Activated naive CD4-positive, alpha-beta T cell treated with anti-CD3 and anti-CD28 coated beads, Interleukin-2, amount 50 U/mL, for 24 hours (primary cell): ENCODE data around the gene C3orf52.

Source experiments
- H3K27ac Mint-ChIP-seq: one replicate; pipeline ENCODE4 v1.8.0; 2021; ENCODE audit warnings: mild to moderate bottlenecking, mixed read lengths
- H3K27me3 Mint-ChIP-seq: one replicate; pipeline ENCODE4 v1.8.0; 2021; ENCODE audit warnings: mixed read lengths
- H3K36me3 Mint-ChIP-seq: one replicate; pipeline ENCODE4 v1.8.0; 2021; ENCODE audit warnings: mixed read lengths
- H3K4me1 Mint-ChIP-seq: one replicate; pipeline ENCODE4 v1.8.0; 2021; ENCODE audit warnings: mixed read lengths
- H3K4me3 Mint-ChIP-seq: one replicate; pipeline ENCODE4 v1.8.0; 2021; ENCODE audit warnings: mild to moderate bottlenecking, mixed read lengths
- H3K9me3 Mint-ChIP-seq: one replicate; pipeline ENCODE4 v1.8.0; 2021; ENCODE audit warnings: mixed read lengths

Gene C3orf52

DNA sequence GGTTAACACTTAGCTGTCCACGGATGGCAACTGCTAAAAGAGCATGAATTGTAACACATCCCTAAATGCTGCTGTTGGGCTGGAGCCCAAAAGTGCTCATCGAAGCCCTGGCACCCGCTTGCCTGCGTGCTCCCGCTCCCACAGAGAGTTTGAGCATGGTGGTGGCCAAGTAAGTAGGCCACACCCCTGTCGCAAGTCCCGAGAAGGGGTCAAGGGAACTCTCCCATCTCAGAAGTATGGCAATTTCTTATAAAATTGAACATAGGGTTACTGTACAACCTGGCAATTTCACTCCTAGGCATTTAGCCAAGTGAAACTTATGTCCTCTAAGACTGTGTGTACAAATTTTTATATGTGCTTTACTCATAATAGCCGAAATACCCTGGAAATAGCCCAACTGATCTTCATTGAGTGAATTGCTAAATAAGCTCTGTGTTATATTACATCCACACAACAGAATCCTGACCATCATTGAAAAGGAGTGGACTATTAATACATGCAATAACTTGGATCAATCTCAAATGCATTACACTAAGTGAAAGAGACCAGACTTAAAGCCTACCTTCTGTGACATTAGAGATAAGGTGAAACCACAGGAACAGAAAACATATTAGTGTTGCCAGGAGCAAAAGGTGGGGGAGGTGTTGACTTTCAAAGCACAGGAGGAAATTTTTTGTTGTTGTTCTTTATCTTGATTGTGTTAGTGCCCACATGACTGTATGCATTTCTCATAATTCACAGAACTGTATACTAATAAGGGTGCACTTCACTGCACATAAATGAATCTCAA, 48.3 kb downstream of the C3orf52 start:
- H3K36me3 Mint-ChIP-seq = no peaks in the 10 kb centered on the region
- H3K27ac Mint-ChIP-seq = peak overlapping the region; percentile 87
- H3K4me3 Mint-ChIP-seq = peak overlapping the region; percentile 50
- H3K9me3 Mint-ChIP-seq = no peaks in the 10 kb centered on the region
- H3K27me3 Mint-ChIP-seq = no peaks in the 10 kb centered on the region
- peaks cover 83% of the 10 kb centered on the region for H3K4me1 Mint-ChIP-seq

DNA sequence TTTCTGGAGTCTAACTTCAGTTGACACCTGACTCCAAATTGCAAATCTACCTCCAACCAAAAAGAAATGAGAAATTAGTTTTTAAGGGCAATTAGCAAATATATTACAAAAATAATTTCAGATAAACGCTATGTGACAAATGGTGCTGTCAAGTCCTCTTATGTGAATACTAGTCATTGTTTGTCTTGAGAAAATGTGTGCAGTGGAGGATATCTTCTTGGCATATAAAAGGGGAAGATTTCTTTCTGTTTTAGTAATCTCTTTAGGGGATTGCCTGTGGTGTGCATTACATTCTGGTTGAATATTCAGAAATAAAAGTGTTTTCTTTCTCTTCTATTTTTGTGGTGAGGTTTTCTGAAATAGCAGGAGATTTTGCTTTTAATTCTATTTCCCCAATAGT, 49.9 kb downstream of the C3orf52 start:
- no peak overlapping the region for H3K27ac Mint-ChIP-seq
- H3K36me3 Mint-ChIP-seq = no peaks in the 10 kb centered on the region
- no peaks in the 10 kb centered on the region for H3K9me3 Mint-ChIP-seq
- peaks cover 71% of the 10 kb centered on the region for H3K4me1 Mint-ChIP-seq
- H3K27me3 Mint-ChIP-seq = no peaks in the 10 kb centered on the region
- H3K4me3 Mint-ChIP-seq = no peak overlapping the region

DNA sequence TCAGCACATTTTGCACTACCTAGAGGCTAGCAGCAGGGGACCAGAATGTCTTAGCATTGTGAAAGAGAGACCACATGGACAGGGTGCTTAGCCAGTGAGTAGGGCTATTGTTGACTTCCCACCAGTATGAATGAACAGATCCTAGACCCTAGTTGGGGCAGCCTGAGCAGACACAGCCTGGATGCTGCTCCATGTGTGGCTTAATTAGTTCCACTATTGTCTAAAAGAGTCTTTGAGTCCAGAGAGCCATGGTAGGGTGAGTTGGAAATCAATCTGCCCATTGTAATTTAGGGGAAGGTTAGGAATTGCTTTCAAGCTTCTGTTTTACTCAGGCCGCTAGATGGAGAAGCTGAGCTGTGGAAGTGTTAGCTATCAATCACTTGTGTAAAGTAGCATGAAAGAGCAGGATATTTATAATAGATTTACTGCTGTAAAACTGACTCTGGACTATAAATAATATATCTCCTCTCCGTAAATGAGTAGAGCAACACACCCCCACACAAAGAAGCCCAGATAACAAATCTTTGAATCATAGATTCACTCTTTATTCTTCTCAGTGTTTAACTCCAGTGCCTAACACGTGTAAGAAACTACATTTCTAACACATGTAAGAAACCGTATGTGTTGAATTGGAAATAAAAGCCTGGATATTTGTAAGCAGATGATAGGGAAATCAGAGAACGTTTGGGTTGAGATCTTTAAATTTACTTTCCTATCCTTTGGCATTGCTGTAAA, 50.9 kb downstream of the C3orf52 start:
- no peaks in the 10 kb centered on the region for H3K27me3 Mint-ChIP-seq
- no peak overlapping the region for H3K4me3 Mint-ChIP-seq
- H3K36me3 Mint-ChIP-seq = no peaks in the 10 kb centered on the region
- H3K9me3 Mint-ChIP-seq = no peaks in the 10 kb centered on the region
- peaks cover 65% of the 10 kb centered on the region for H3K4me1 Mint-ChIP-seq
- peak overlapping the region; percentile 47 for H3K27ac Mint-ChIP-seq

DNA sequence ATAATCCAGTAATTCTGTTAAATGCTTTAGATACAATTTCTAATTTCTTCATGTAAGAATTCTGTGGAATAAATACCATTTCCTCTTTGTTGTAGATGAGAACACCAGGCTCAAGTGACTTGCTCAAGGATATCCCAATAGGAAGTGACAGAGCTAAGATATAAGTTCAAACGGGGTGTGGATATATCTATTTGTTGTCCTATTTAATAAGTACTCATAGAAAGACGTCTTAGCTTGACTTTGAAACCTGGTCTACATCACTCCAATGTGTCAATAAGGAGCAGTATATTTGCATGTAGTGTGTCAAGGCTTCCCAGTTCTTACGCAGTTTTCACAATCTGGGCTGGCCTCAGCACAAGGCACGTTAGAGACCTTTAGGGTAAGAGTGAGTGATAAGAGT, 51.6 kb downstream of the C3orf52 start:
- Mint-ChIP-seq H3K27ac (no peak overlapping the region), H3K4me1 (peaks cover 58% of the 10 kb centered on the region), H3K4me3 (no peak overlapping the region), H3K9me3 (no peaks in the 10 kb centered on the region), H3K36me3 (no peaks in the 10 kb centered on the region), H3K27me3 (no peaks in the 10 kb centered on the region)

DNA sequence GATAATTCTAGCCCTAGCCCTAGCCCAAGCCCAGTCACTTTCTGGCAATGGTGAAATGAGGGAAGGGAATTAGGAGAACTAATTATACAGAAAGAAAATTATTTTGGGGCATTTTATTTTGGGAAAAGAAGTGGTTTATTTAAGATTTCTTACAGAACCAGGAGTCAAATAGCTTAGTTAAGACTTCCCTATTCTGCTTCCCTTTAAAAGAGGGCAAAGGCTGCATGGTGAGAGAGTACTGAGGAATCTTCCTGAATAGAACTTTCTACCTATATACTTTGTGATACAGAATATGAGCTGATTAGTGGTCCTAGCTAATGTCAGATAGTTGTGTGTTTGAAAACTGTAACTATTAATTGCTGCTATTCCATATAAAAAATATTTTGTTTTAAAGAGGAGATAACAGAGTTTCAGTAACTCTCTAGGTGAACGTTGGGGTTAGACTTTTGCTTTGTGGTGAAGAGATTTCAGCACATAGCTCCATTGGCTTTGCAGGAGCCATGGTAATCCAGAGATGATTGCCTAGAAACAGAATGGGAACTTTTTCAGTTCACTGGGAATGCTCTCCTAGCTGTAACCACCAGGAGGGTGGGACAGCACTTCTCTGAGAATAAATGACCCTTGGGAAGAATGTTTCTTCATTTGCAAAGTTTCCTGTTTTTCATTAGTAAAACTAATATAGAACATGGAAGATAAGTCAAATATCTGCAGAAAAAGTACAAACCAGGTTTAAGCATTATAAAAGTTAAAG, 52.2 kb downstream of the C3orf52 start:
- no peaks in the 10 kb centered on the region for H3K27me3 Mint-ChIP-seq
- H3K36me3 Mint-ChIP-seq = no peaks in the 10 kb centered on the region
- no peak overlapping the region for H3K27ac Mint-ChIP-seq
- H3K4me3 Mint-ChIP-seq = no peak overlapping the region
- H3K9me3 Mint-ChIP-seq = no peaks in the 10 kb centered on the region
- H3K4me1 Mint-ChIP-seq = peaks cover 55% of the 10 kb centered on the region

DNA sequence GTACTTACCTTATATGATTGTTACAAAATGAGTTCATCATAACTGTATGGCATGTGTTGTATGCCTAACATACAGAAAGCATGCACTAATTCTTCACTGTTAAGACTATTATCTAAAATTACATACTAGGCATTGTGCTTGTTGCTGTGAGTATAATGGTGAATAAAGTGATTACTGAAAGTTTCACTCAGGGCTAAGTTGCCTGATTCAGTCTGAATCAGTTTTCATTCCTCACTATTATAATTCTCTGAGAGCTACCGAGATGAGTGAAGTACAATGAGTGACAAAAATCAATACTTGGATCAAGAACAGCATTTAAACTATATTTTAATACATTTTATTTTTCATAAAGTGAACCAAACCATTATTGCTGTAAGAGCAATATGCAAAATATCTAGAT, 54.4 kb downstream of the C3orf52 start:
- H3K27ac Mint-ChIP-seq = no peak overlapping the region

DNA sequence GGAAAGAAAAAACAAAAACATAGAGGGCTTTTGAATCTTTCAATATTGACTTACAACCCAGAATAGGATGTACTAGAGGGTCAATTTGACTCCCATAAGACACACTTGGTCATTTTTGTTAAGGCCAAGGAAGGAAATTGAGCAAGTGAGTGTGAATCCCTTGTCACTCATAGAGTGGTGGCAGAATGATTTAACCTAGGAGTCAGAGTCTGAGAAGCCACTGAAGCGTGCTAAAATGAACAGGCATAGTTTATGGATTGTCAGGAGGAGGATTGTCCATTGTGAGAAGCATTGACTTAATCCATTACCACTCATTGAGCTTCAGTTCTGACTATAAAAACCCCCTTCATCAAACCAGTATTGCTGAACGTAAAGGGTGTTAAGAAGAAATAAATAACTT, 55.1 kb downstream of the C3orf52 start:
- Mint-ChIP-seq H3K9me3 (peaks cover under 1% of the 10 kb centered on the region), H3K36me3 (no peaks in the 10 kb centered on the region), H3K27me3 (no peaks in the 10 kb centered on the region), H3K27ac (no peak overlapping the region), H3K4me3 (no peak overlapping the region), H3K4me1 (peaks cover 32% of the 10 kb centered on the region)

More for the DNA sequence above, 54.4 kb downstream of the C3orf52 start:
- Mint-ChIP-seq H3K27me3 (no peaks in the 10 kb centered on the region), H3K4me1 (peaks cover 39% of the 10 kb centered on the region), H3K4me3 (no peak overlapping the region), H3K9me3 (no peaks in the 10 kb centered on the region), H3K36me3 (no peaks in the 10 kb centered on the region)

DNA sequence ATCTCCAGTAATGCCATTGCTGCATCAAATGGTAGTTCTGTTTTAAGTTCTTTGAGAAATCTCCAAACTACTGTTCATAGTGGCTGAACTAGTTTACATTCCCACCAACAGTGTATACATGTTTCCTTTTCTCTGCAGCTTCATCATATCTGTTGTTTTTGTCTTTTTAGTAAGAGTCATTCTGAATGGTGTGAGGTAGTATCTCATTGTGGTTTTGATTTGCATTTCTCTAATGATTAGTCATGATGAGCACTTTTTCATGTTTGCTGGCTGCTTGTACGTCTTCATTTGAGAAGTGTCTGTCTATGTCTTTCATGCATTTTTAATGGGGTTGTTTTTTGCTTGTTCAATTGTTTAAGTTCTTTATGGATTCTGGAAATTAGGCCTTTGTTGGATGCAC, 57.1 kb downstream of the C3orf52 start:
- H3K9me3 Mint-ChIP-seq = peaks cover 17% of the 10 kb centered on the region
- peaks cover 10% of the 10 kb centered on the region for H3K36me3 Mint-ChIP-seq
- H3K27me3 Mint-ChIP-seq = no peaks in the 10 kb centered on the region
- H3K4me3 Mint-ChIP-seq = no peak overlapping the region
- peaks cover 13% of the 10 kb centered on the region for H3K4me1 Mint-ChIP-seq
- H3K27ac Mint-ChIP-seq = peak overlapping the region; percentile 36

DNA sequence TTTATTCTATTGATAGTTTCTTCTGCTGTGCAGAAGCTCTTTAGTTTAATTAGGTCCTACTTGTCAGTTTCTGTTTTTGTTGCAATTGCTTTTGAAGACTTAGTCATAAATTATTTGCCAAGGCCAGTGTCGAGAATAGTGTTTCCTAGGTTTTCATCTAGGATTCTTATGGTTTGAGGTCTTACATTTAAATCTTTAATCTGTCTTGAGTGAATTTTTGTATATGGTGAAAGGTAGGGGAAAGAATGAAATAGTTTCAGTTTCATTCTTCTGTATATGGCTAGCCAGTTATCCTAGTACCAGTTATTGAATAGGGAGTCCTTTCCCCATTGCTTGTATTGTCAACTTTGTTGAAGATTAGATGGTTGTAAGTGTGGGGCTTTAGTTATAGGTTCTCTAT, 57.5 kb downstream of the C3orf52 start:
- Mint-ChIP-seq H3K4me1 (peaks cover 13% of the 10 kb centered on the region), H3K9me3 (peaks cover 17% of the 10 kb centered on the region), H3K4me3 (peak overlapping the region; percentile 53), H3K36me3 (peaks cover 10% of the 10 kb centered on the region), H3K27me3 (no peaks in the 10 kb centered on the region), H3K27ac (peak overlapping the region; percentile 36)

DNA sequence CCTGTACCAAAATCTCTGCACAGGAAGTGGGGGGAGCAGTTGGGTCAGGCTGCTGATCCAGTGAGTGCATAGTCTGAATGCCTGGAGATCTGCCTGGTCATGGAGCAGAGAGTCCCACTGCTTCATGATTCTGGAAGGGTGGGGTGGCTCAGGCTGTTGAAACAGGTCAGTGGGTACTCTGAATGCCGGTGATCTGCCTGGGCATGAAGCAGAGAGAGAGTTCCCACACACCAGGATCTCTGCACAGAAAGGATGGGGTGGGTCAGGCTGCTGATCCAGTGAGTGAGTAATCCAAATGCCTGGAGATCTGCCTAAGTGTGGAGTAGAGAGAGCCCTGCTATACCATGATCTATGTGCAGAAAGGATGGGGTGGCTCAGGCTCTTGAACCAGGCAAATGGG, 62.9 kb downstream of the C3orf52 start:
- no peak overlapping the region for H3K4me3 Mint-ChIP-seq
- peaks cover 17% of the 10 kb centered on the region for H3K9me3 Mint-ChIP-seq
- H3K27ac Mint-ChIP-seq = no peak overlapping the region
- no peaks in the 10 kb centered on the region for H3K4me1 Mint-ChIP-seq
- peaks cover 12% of the 10 kb centered on the region for H3K36me3 Mint-ChIP-seq
- H3K27me3 Mint-ChIP-seq = no peaks in the 10 kb centered on the region

DNA sequence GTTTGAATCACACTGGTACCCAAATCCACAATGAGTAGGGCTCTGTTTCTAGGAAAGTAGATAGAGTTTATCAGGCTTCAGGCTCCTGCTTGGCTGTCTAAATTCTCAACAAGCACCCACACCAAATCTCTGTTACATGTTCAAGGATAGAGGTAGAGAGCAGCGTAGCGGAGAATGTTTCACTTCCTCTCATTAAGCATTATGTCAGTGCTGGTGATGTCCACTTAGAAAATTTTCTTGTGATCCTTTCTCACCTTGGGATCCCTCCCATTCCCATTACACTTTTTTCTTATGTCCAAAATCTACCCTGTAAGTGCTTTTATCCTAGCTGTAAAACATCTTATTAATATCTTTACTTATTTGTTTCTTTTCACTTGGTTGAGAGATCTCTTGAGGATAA, 81.6 kb downstream of the C3orf52 start:
- H3K4me3 Mint-ChIP-seq = no peak overlapping the region
- H3K36me3 Mint-ChIP-seq = no peaks in the 10 kb centered on the region
- H3K9me3 Mint-ChIP-seq = no peaks in the 10 kb centered on the region
- no peaks in the 10 kb centered on the region for H3K4me1 Mint-ChIP-seq
- no peaks in the 10 kb centered on the region for H3K27me3 Mint-ChIP-seq
- no peak overlapping the region for H3K27ac Mint-ChIP-seq
